Right kidney (tissue), 1 donor: ENCODE measurements around the gene EPSTI1.
A peak's percentile ranks its signal among the peaks of the same experiment; 100 is the strongest.

Experiments
- DNase-seq: peaks from one replicate; pipeline ENCODE4 v3.0.0-alpha.2; 2016

EPSTI1 gene

GRCh38 chr13:42971691-42972347 is 20.2 kb downstream of the EPSTI1 start:
- no peak for DNase-seq

GRCh38 chr13:42970824-42971690 is 21.0 kb downstream of the EPSTI1 start:
- no peak for DNase-seq

- peak; percentile 57 for DNase-seq
Observed at GRCh38 chr13:42969565-42970172, 22.4 kb downstream of the EPSTI1 start.

- DNase-seq: peak; percentile 28
Observed at GRCh38 chr13:42968906-42969305, 23.1 kb downstream of the EPSTI1 start.

- DNase-seq: no peak
Observed at GRCh38 chr13:42967660-42968059, 24.4 kb downstream of the EPSTI1 start.

GRCh38 chr13:42965281-42965680 is 26.8 kb downstream of the EPSTI1 start:
- DNase-seq: no peak

- no peak for DNase-seq
Observed at GRCh38 chr13:42964761-42965161, 27.3 kb downstream of the EPSTI1 start.

GRCh38 chr13:42959615-42960014 is 32.4 kb downstream of the EPSTI1 start:
- no peak for DNase-seq

GRCh38 chr13:42957881-42958280 is 34.2 kb downstream of the EPSTI1 start:
- DNase-seq: no peak

GRCh38 chr13:42950181-42950580 is 41.9 kb downstream of the EPSTI1 start:
- no peak for DNase-seq

GRCh38 chr13:42947925-42948324 is 44.1 kb downstream of the EPSTI1 start:
- DNase-seq: no peak

GRCh38 chr13:42946927-42947326 is 45.1 kb downstream of the EPSTI1 start:
- DNase-seq: no peak

GRCh38 chr13:42929886-42930535 is 62.0 kb downstream of the EPSTI1 start:
- no peak for DNase-seq

- no peak for DNase-seq
Observed at GRCh38 chr13:42926555-42926954, 65.5 kb downstream of the EPSTI1 start.

- DNase-seq: no peak
Observed at GRCh38 chr13:42926043-42926442, 66.0 kb downstream of the EPSTI1 start.

- DNase-seq: no peak
Observed at GRCh38 chr13:42925626-42926025, 66.4 kb downstream of the EPSTI1 start.

GRCh38 chr13:42924344-42924743 is 67.7 kb downstream of the EPSTI1 start:
- DNase-seq: no peak

- DNase-seq: no peak
Observed at GRCh38 chr13:42907745-42908144, 84.3 kb downstream of the EPSTI1 start.

GRCh38 chr13:42906257-42906656 is 85.8 kb downstream of the EPSTI1 start:
- no peak for DNase-seq

GRCh38 chr13:42905579-42905978 is 86.5 kb downstream of the EPSTI1 start:
- DNase-seq: no peak

GRCh38 chr13:42899266-42899665 is 92.8 kb downstream of the EPSTI1 start:
- no peak for DNase-seq

GRCh38 chr13:42895776-42896175 is 96.3 kb downstream of the EPSTI1 start:
- DNase-seq: no peak

GRCh38 chr13:42894765-42895243 is 97.2 kb downstream of the EPSTI1 start:
- DNase-seq: no peak
